Activated CD8-positive, alpha-beta memory T cell treated with anti-CD3 and anti-CD28 coated beads, Interleukin-2, amount 10 ng/mL, durations not matched to agents 7 days and 5 days (primary cell): ENCODE measurements around the gene SYMPK. TPM values are rescaled to one million over a fixed set of nuclear protein-coding genes. Genes with fewer than 3 reads are reported as not detected.
A peak's percentile ranks its signal among the peaks of the same experiment; 100 is the strongest.

Experiments used
- ATAC-seq: fragments of 150-1000 bp; cut with Tn5 transposase; one replicate; pipeline ENCODE4 v1.10.0; 2021; ENCODE audit warnings: moderate library complexity
- CTCF ChIA-PET: fragments of 350-600 bp; sonication (Branson Sonifier 250); formaldehyde crosslinking; loops from one replicate; lab custom pipeline; 2021; ENCODE audit warnings: antibody characterized with exemption; lab: Charles Lee
- DNase-seq: peaks from one replicate; pipeline ENCODE4 v3.0.0-alpha.2; 2020
- H3K27ac Mint-ChIP-seq: one replicate; pipeline ENCODE4 v1.8.0; 2021; ENCODE audit warnings: mild to moderate bottlenecking, mixed read lengths
- H3K27me3 Mint-ChIP-seq: one replicate; pipeline ENCODE4 v1.8.0; 2021; ENCODE audit warnings: mixed read lengths
- H3K36me3 Mint-ChIP-seq: one replicate; pipeline ENCODE4 v1.8.0; 2021; ENCODE audit warnings: mild to moderate bottlenecking, mixed read lengths
- H3K4me1 Mint-ChIP-seq: one replicate; pipeline ENCODE4 v1.8.0; 2021; ENCODE audit warnings: mixed read lengths
- H3K4me3 Mint-ChIP-seq: one replicate; pipeline ENCODE4 v1.8.0; 2021; ENCODE audit warnings: mild to moderate bottlenecking, moderate library complexity, mixed read lengths
- H3K9me3 Mint-ChIP-seq: one replicate; pipeline ENCODE4 v1.8.0; 2022; ENCODE audit warnings: low read depth, mixed read lengths
- total RNA-seq, 2 experiments: library from RNA; stranded (reverse); gene quantifications; one replicate each; pipeline ENCODE4 v1.2.3, GENCODE V29; 2021

Gene SYMPK
- total RNA-seq, 2 experiments from 2014 or later, result 119 to 125 TPM

- no peaks in the 10 kb centered on the region for H3K9me3 Mint-ChIP-seq
- CTCF ChIA-PET, result interaction anchor here (3.4 kb wide), 1 partner anchor 8 kb away, joined by 24 read pairs; no protein-coding TSS in a partner anchor
Measured at GRCh38 chr19:45825263-45825605, 37.7 kb downstream of the SYMPK start.

GRCh38 chr19:45824531-45825262, 38.2 kb downstream of the SYMPK start:
- H3K27me3 Mint-ChIP-seq, result no peaks in the 10 kb centered on the region
- H3K4me3 Mint-ChIP-seq, result no peak overlapping the region
- no peaks in the 10 kb centered on the region for H3K4me1 Mint-ChIP-seq
- H3K27ac Mint-ChIP-seq, result no peak overlapping the region
- DNase-seq (no peak), ATAC-seq (no peak)
- no peaks in the 10 kb centered on the region for H3K9me3 Mint-ChIP-seq
- H3K36me3 Mint-ChIP-seq, result peaks cover 18% of the 10 kb centered on the region
- CTCF ChIA-PET, result interaction anchor here (1.6 to 3.4 kb wide), 3 partner anchors 8 to 55 kb away, joined by 6 to 24 read pairs (median 7); partner anchors contain the start of gene SIX5

More at GRCh38 chr19:45825263-45825605, 37.7 kb downstream of the SYMPK start:
- H3K27ac Mint-ChIP-seq, result no peak overlapping the region
- H3K4me3 Mint-ChIP-seq, result no peak overlapping the region
- no peaks in the 10 kb centered on the region for H3K27me3 Mint-ChIP-seq
- ATAC-seq (no peak), DNase-seq (no peak)
- peaks cover 2% of the 10 kb centered on the region for H3K4me1 Mint-ChIP-seq
- H3K36me3 Mint-ChIP-seq, result peaks cover 18% of the 10 kb centered on the region

- CTCF ChIA-PET, result interaction anchor here (1.6 to 2.4 kb wide), 2 partner anchors 25 to 55 kb away, joined by 6 to 7 read pairs; partner anchors contain the start of gene SIX5
- DNase-seq (no peak), ATAC-seq (no peak)
- no peak overlapping the region for H3K4me3 Mint-ChIP-seq
- H3K4me1 Mint-ChIP-seq, result no peaks in the 10 kb centered on the region
- H3K36me3 Mint-ChIP-seq, result peaks cover 14% of the 10 kb centered on the region
- H3K9me3 Mint-ChIP-seq, result no peaks in the 10 kb centered on the region
- H3K27me3 Mint-ChIP-seq, result no peaks in the 10 kb centered on the region
- H3K27ac Mint-ChIP-seq, result no peak overlapping the region
Measured at GRCh38 chr19:45824041-45824471, 38.9 kb downstream of the SYMPK start.

GRCh38 chr19:45823182-45823581, 39.8 kb downstream of the SYMPK start:
- no peak for DNase-seq
- Mint-ChIP-seq H3K36me3 (peaks cover 9% of the 10 kb centered on the region), H3K27me3 (no peaks in the 10 kb centered on the region), H3K9me3 (no peaks in the 10 kb centered on the region), H3K4me3 (no peak overlapping the region), H3K4me1 (no peaks in the 10 kb centered on the region), H3K27ac (no peak overlapping the region)
- ATAC-seq, result no peak
- CTCF ChIA-PET, result interaction anchor here (1.3 to 2.4 kb wide), 4 partner anchors 24 to 89 kb away, joined by 4 to 7 read pairs (median 5); partner anchors contain the start of gene SIX5

- Mint-ChIP-seq H3K9me3 (no peaks in the 10 kb centered on the region), H3K4me1 (no peaks in the 10 kb centered on the region), H3K27me3 (no peaks in the 10 kb centered on the region), H3K36me3 (peaks cover 7% of the 10 kb centered on the region), H3K27ac (no peak overlapping the region), H3K4me3 (no peak overlapping the region)
- no peak for DNase-seq
- no peak for ATAC-seq
- CTCF ChIA-PET, result interaction anchor here (1.0 to 2.4 kb wide), 4 partner anchors 23 to 130 kb away, joined by 3 to 7 read pairs (median 4); partner anchors contain the start of gene QPCTL
Measured at GRCh38 chr19:45822716-45823115, 40.2 kb downstream of the SYMPK start.

- no peak for ATAC-seq
- Mint-ChIP-seq H3K36me3 (peaks cover 5% of the 10 kb centered on the region), H3K27me3 (no peaks in the 10 kb centered on the region), H3K27ac (peak overlapping the region; percentile 3), H3K4me1 (peaks cover 6% of the 10 kb centered on the region), H3K4me3 (no peak overlapping the region), H3K9me3 (no peaks in the 10 kb centered on the region)
- CTCF ChIA-PET, result interaction anchor here (1.6 kb wide), 1 partner anchor 61 kb away, joined by 4 read pairs; no protein-coding TSS in a partner anchor
- no peak for DNase-seq
Measured at GRCh38 chr19:45821570-45821969, 41.4 kb downstream of the SYMPK start.

GRCh38 chr19:45821103-45821521, 41.8 kb downstream of the SYMPK start:
- DNase-seq, result no peak
- no peaks in the 10 kb centered on the region for H3K9me3 Mint-ChIP-seq
- peak overlapping the region; percentile 3 for H3K27ac Mint-ChIP-seq
- ATAC-seq, result no peak
- CTCF ChIA-PET, result interaction anchor here (0.9 to 1.2 kb wide), 2 partner anchors 24 to 61 kb away, joined by 3 to 4 read pairs; no protein-coding TSS in a partner anchor
- H3K4me1 Mint-ChIP-seq, result peaks cover 6% of the 10 kb centered on the region
- H3K36me3 Mint-ChIP-seq, result peaks cover 5% of the 10 kb centered on the region
- H3K4me3 Mint-ChIP-seq, result no peak overlapping the region
- H3K27me3 Mint-ChIP-seq, result no peaks in the 10 kb centered on the region

GRCh38 chr19:45820413-45821102, 42.4 kb downstream of the SYMPK start:
- ATAC-seq (no peak), DNase-seq (no peak)
- peaks cover 6% of the 10 kb centered on the region for H3K4me1 Mint-ChIP-seq
- no peak overlapping the region for H3K4me3 Mint-ChIP-seq
- H3K27me3 Mint-ChIP-seq, result no peaks in the 10 kb centered on the region
- H3K36me3 Mint-ChIP-seq, result peaks cover 5% of the 10 kb centered on the region
- CTCF ChIA-PET, result interaction anchor here (0.6 to 1.2 kb wide), 3 partner anchors 24 to 62 kb away, joined by 3 to 4 read pairs (median 4); no protein-coding TSS in a partner anchor
- H3K27ac Mint-ChIP-seq, result no peak overlapping the region
- H3K9me3 Mint-ChIP-seq, result no peaks in the 10 kb centered on the region

- DNase-seq (no peak), ATAC-seq (no peak)
- no peak overlapping the region for H3K27ac Mint-ChIP-seq
- no peak overlapping the region for H3K4me3 Mint-ChIP-seq
- peaks cover 5% of the 10 kb centered on the region for H3K36me3 Mint-ChIP-seq
- H3K27me3 Mint-ChIP-seq, result no peaks in the 10 kb centered on the region
- CTCF ChIA-PET, result interaction anchor here (0.7 kb wide), 1 partner anchor 562 kb away, joined by 3 read pairs; no protein-coding TSS in a partner anchor
- peaks cover 6% of the 10 kb centered on the region for H3K4me1 Mint-ChIP-seq
- H3K9me3 Mint-ChIP-seq, result no peaks in the 10 kb centered on the region
Measured at GRCh38 chr19:45819769-45820168, 43.2 kb downstream of the SYMPK start.

GRCh38 chr19:45817725-45818301, 45.1 kb downstream of the SYMPK start:
- H3K4me1 Mint-ChIP-seq, result peaks cover 6% of the 10 kb centered on the region
- no peak overlapping the region for H3K27ac Mint-ChIP-seq
- H3K9me3 Mint-ChIP-seq, result no peaks in the 10 kb centered on the region
- no peaks in the 10 kb centered on the region for H3K36me3 Mint-ChIP-seq
- no peaks in the 10 kb centered on the region for H3K27me3 Mint-ChIP-seq
- ATAC-seq (peak; percentile 12), DNase-seq (no peak)
- H3K4me3 Mint-ChIP-seq, result no peak overlapping the region
- CTCF ChIA-PET, result interaction anchor here (0.9 to 3.8 kb wide), 26 partner anchors 9 to 199 kb away, joined by 3 to 68 read pairs (median 5); partner anchors contain the start of genes CCDC61, DMPK, DMWD and IRF2BP1

- ATAC-seq, result peak; percentile 98
- Mint-ChIP-seq H3K27ac (no peak overlapping the region), H3K4me1 (peaks cover 6% of the 10 kb centered on the region), H3K9me3 (no peaks in the 10 kb centered on the region), H3K4me3 (no peak overlapping the region), H3K27me3 (no peaks in the 10 kb centered on the region), H3K36me3 (no peaks in the 10 kb centered on the region)
- CTCF ChIA-PET, result interaction anchor here (0.5 to 3.8 kb wide), 65 partner anchors 9 to 464 kb away, joined by 3 to 68 read pairs (median 4); partner anchors contain the start of genes CCDC61, DMPK, DMWD and FBXO46
- peak; percentile 97 for DNase-seq
Measured at GRCh38 chr19:45817010-45817724, 45.8 kb downstream of the SYMPK start.

- Mint-ChIP-seq H3K4me1 (peaks cover 6% of the 10 kb centered on the region), H3K36me3 (no peaks in the 10 kb centered on the region), H3K4me3 (no peak overlapping the region), H3K9me3 (no peaks in the 10 kb centered on the region), H3K27ac (no peak overlapping the region), H3K27me3 (no peaks in the 10 kb centered on the region)
- CTCF ChIA-PET, result interaction anchor here (0.5 to 3.8 kb wide), 62 partner anchors 9 to 464 kb away, joined by 3 to 68 read pairs (median 5); partner anchors contain the start of genes CCDC61, DMPK, DMWD and FBXO46
- DNase-seq, result no peak
- no peak for ATAC-seq
Measured at GRCh38 chr19:45816236-45817009, 46.5 kb downstream of the SYMPK start.
